GM19239 (cell line): Measurements from ENCODE around the gene HOXC6.

ENCODE experiments used
- DNase-seq: peaks from one replicate; pipeline ENCODE4 v3.0.0; 2011; ENCODE audit warnings: low spot score; ENCODE audit not compliant: insufficient read length
- FAIRE-seq: peaks from 2 replicates; lab custom pipeline; 2011; peaks lifted over from hg19 to GRCh38; lab: Jason Lieb, UNC

HOXC6 gene

GRCh38 chr12:53989227-53990113 is 38.8 kb upstream of the HOXC6 start:
- no peak for DNase-seq
- peak; percentile 80 for FAIRE-seq

- FAIRE-seq: no peak
- DNase-seq: no peak
Measured at GRCh38 chr12:53990311-53991076, 37.7 kb upstream of the HOXC6 start.

- FAIRE-seq (no peak), DNase-seq (no peak)
Measured at GRCh38 chr12:53991077-53991460, 37.2 kb upstream of the HOXC6 start.

- DNase-seq: no peak
- FAIRE-seq: no peak
Measured at GRCh38 chr12:53992377-53992889, 35.8 kb upstream of the HOXC6 start.

- no peak for FAIRE-seq
- no peak for DNase-seq
Measured at GRCh38 chr12:53993162-53994008, 34.9 kb upstream of the HOXC6 start.

- FAIRE-seq (no peak), DNase-seq (no peak)
Measured at GRCh38 chr12:53994009-53994263, 34.3 kb upstream of the HOXC6 start.

GRCh38 chr12:53994264-53995001 is 33.8 kb upstream of the HOXC6 start:
- DNase-seq (no peak), FAIRE-seq (no peak)

- no peak for FAIRE-seq
- DNase-seq: no peak
Measured at GRCh38 chr12:53995002-53995377, 33.2 kb upstream of the HOXC6 start.

- DNase-seq: no peak
- FAIRE-seq: no peak
Measured at GRCh38 chr12:53995378-53996239, 32.6 kb upstream of the HOXC6 start.

GRCh38 chr12:53996240-53997203 is 31.7 kb upstream of the HOXC6 start:
- FAIRE-seq (no peak), DNase-seq (no peak)

GRCh38 chr12:53997204-53998109 is 30.8 kb upstream of the HOXC6 start:
- FAIRE-seq (no peak), DNase-seq (no peak)

GRCh38 chr12:53998110-53998899 is 29.9 kb upstream of the HOXC6 start:
- DNase-seq (no peak), FAIRE-seq (no peak)

GRCh38 chr12:53998900-53999236 is 29.4 kb upstream of the HOXC6 start:
- DNase-seq (no peak), FAIRE-seq (no peak)

- no peak for DNase-seq
- no peak for FAIRE-seq
Measured at GRCh38 chr12:53999559-54000115, 28.6 kb upstream of the HOXC6 start.

- DNase-seq: no peak
- no peak for FAIRE-seq
Measured at GRCh38 chr12:54000116-54001114, 27.8 kb upstream of the HOXC6 start, which contains the start of gene HOXC9. HOXC9 (plus strand) TSS chr12:54000161; CDS start chr12:54000189, 28 bp downstream.
